Mesothelial cell of epicardium (in vitro differentiated cells): ENCODE data around the gene CUL1. TPM values are rescaled to one million over a fixed set of nuclear protein-coding genes. Genes with fewer than 3 reads are reported as not detected.

Experiments
- DNase-seq, 2 experiments: peaks; one replicate each; pipeline ENCODE4 v3.0.0; 2021; ENCODE audit warnings: low spot score in 2 of 2; ENCODE audit not compliant: unreplicated experiment in 2 of 2
- H3K27ac Mint-ChIP-seq: 2 replicates; pipeline ENCODE4 v1.8.0; 2021; ENCODE audit warnings: mixed read lengths
- H3K27me3 Mint-ChIP-seq: 2 replicates; pipeline ENCODE4 v1.8.0; 2021; ENCODE audit warnings: low read depth, mixed read lengths
- H3K36me3 Mint-ChIP-seq: 2 replicates; pipeline ENCODE4 v1.8.0; 2021; ENCODE audit warnings: mixed read lengths
- H3K4me1 Mint-ChIP-seq: 2 replicates; pipeline ENCODE4 v1.8.0; 2021; ENCODE audit warnings: mixed read lengths
- H3K4me3 Mint-ChIP-seq: 2 replicates; pipeline ENCODE4 v1.8.0; 2021; ENCODE audit warnings: mild to moderate bottlenecking, moderate library complexity, mixed read lengths
- H3K9me3 Mint-ChIP-seq: 2 replicates; pipeline ENCODE4 v1.8.0; 2021; ENCODE audit warnings: mixed read lengths
- CTCF ChIP-seq: fragments of 200-600 bp; sonication (generic); IDR thresholded peaks from one replicate; pipeline ENCODE4 v1.5.0; 2021; ENCODE audit warnings: antibody characterized with exemption; ENCODE audit not compliant: unreplicated experiment
- total RNA-seq: library from RNA; stranded (reverse); gene quantifications from 3 replicates; pipeline ENCODE4 v1.2.1, GENCODE V29; 2021

Gene CUL1
- total RNA-seq, 1 donor from 2014 or later = 60.9 TPM

GRCh38 chr7:148753224-148753623, 54.5 kb downstream of the CUL1 start:
- Mint-ChIP-seq H3K27ac (no peak overlapping the region), H3K4me3 (no peak overlapping the region), H3K9me3 (no peaks in the 10 kb centered on the region), H3K27me3 (no peaks in the 10 kb centered on the region), H3K36me3 (peaks cover 38% of the 10 kb centered on the region), H3K4me1 (no peaks in the 10 kb centered on the region)
- DNase-seq = no peak
- no peak for TF ChIP-seq CTCF

GRCh38 chr7:148754912-148755311, 56.2 kb downstream of the CUL1 start:
- Mint-ChIP-seq H3K9me3 (no peaks in the 10 kb centered on the region), H3K36me3 (peaks cover 35% of the 10 kb centered on the region), H3K27me3 (no peaks in the 10 kb centered on the region), H3K4me3 (no peak overlapping the region), H3K27ac (no peak overlapping the region), H3K4me1 (no peaks in the 10 kb centered on the region)
- no peak for DNase-seq
- no peak for TF ChIP-seq CTCF

- H3K36me3 Mint-ChIP-seq = peaks cover 33% of the 10 kb centered on the region
- no peaks in the 10 kb centered on the region for H3K9me3 Mint-ChIP-seq
- no peak for DNase-seq
- H3K4me3 Mint-ChIP-seq = no peak overlapping the region
- no peak overlapping the region for H3K27ac Mint-ChIP-seq
- H3K27me3 Mint-ChIP-seq = no peaks in the 10 kb centered on the region
- H3K4me1 Mint-ChIP-seq = no peaks in the 10 kb centered on the region
- TF ChIP-seq CTCF = no peak
Observed at GRCh38 chr7:148761499-148762278, 63.0 kb downstream of the CUL1 start.

GRCh38 chr7:148763622-148764021, 64.9 kb downstream of the CUL1 start:
- no peaks in the 10 kb centered on the region for H3K4me1 Mint-ChIP-seq
- no peaks in the 10 kb centered on the region for H3K9me3 Mint-ChIP-seq
- H3K27me3 Mint-ChIP-seq = no peaks in the 10 kb centered on the region
- TF ChIP-seq CTCF = no peak
- peaks cover 28% of the 10 kb centered on the region for H3K36me3 Mint-ChIP-seq
- DNase-seq = no peak
- no peak overlapping the region for H3K27ac Mint-ChIP-seq
- no peak overlapping the region for H3K4me3 Mint-ChIP-seq

- H3K4me1 Mint-ChIP-seq = no peaks in the 10 kb centered on the region
- H3K4me3 Mint-ChIP-seq = no peak overlapping the region
- H3K9me3 Mint-ChIP-seq = no peaks in the 10 kb centered on the region
- no peak for TF ChIP-seq CTCF
- H3K27ac Mint-ChIP-seq = no peak overlapping the region
- DNase-seq = no peak
- H3K36me3 Mint-ChIP-seq = peaks cover 8% of the 10 kb centered on the region
- H3K27me3 Mint-ChIP-seq = no peaks in the 10 kb centered on the region
Observed at GRCh38 chr7:148770004-148770403, 71.3 kb downstream of the CUL1 start.
